ENCODE results near the gene SIGLEC8. TPM values are rescaled to one million over a fixed set of nuclear protein-coding genes. Genes with fewer than 3 reads are reported as not detected.

SIGLEC8 gene
- total RNA-seq, 4 donors from 2014 or later: 0.21 to 0.34 TPM; not detected in 2

- H3K27me3 ChIP-seq: no peaks in the 10 kb centered on the region
- no peak overlapping the region for H3K27ac ChIP-seq
- no peaks in the 10 kb centered on the region for H3K4me1 ChIP-seq
- no peak overlapping the region for H3K4me3 ChIP-seq
- intact Hi-C loops (cut with DNase I; ENCODE audit: low total_unique reads): loop anchor here (10.0 kb wide), 1 partner anchor 184 kb away; no protein-coding TSS in a partner anchor
- no peaks in the 10 kb centered on the region for H3K36me3 ChIP-seq
- DNase-seq: no peak
- H3K9me3 ChIP-seq: no peaks in the 10 kb centered on the region
- no peak for TF ChIP-seq POLR2A (IDR thresholded peaks at IDR 0.05)
- TF ChIP-seq CTCF (IDR thresholded peaks at IDR 0.05): no peak
These were observed 12.7 kb upstream of the SIGLEC8 start for GRCh38 chr19:51470966-51471365.

- intact Hi-C loops (cut with DNase I; ENCODE audit: low total_unique reads): loop anchor here (10.0 kb wide), 1 partner anchor 185 kb away; no protein-coding TSS in a partner anchor
- Histone ChIP-seq H3K4me3 (no peak overlapping the region), H3K4me1 (no peaks in the 10 kb centered on the region), H3K27me3 (no peaks in the 10 kb centered on the region), H3K36me3 (no peaks in the 10 kb centered on the region), H3K9me3 (no peaks in the 10 kb centered on the region), H3K27ac (no peak overlapping the region)
- DNase-seq: no peak
- TF ChIP-seq POLR2A (IDR thresholded peaks at IDR 0.05) (no peak), CTCF (IDR thresholded peaks at IDR 0.05) (no peak)
These were observed 11.4 kb upstream of the SIGLEC8 start for GRCh38 chr19:51469629-51470028.

GRCh38 chr19:51469162-51469561 is 10.9 kb upstream of the SIGLEC8 start:
- intact Hi-C loops (cut with DNase I; ENCODE audit: low total_unique reads): no loop called here
- no peak for DNase-seq
- H3K4me3 ChIP-seq: no peak overlapping the region
- H3K27me3 ChIP-seq: no peaks in the 10 kb centered on the region
- no peaks in the 10 kb centered on the region for H3K9me3 ChIP-seq
- no peak for TF ChIP-seq CTCF (IDR thresholded peaks at IDR 0.05)
- no peak for TF ChIP-seq POLR2A (IDR thresholded peaks at IDR 0.05)
- H3K4me1 ChIP-seq: no peaks in the 10 kb centered on the region
- H3K36me3 ChIP-seq: no peaks in the 10 kb centered on the region
- no peak overlapping the region for H3K27ac ChIP-seq

GRCh38 chr19:51468545-51468920 is 10.3 kb upstream of the SIGLEC8 start:
- no peak overlapping the region for H3K4me3 ChIP-seq
- no peaks in the 10 kb centered on the region for H3K36me3 ChIP-seq
- H3K27ac ChIP-seq: no peak overlapping the region
- no peaks in the 10 kb centered on the region for H3K9me3 ChIP-seq
- intact Hi-C loops (cut with DNase I; ENCODE audit: low total_unique reads): no loop called here
- no peaks in the 10 kb centered on the region for H3K27me3 ChIP-seq
- TF ChIP-seq CTCF (IDR thresholded peaks at IDR 0.05) (no peak), POLR2A (IDR thresholded peaks at IDR 0.05) (no peak)
- no peak for DNase-seq
- H3K4me1 ChIP-seq: no peaks in the 10 kb centered on the region

GRCh38 chr19:51467864-51468544 is 9.8 kb upstream of the SIGLEC8 start:
- TF ChIP-seq POLR2A (IDR thresholded peaks at IDR 0.05) (no peak), CTCF (IDR thresholded peaks at IDR 0.05) (no peak)
- H3K4me3 ChIP-seq: no peak overlapping the region
- no peaks in the 10 kb centered on the region for H3K4me1 ChIP-seq
- H3K27ac ChIP-seq: no peak overlapping the region
- H3K36me3 ChIP-seq: no peaks in the 10 kb centered on the region
- H3K27me3 ChIP-seq: no peaks in the 10 kb centered on the region
- H3K9me3 ChIP-seq: no peaks in the 10 kb centered on the region
- no peak for DNase-seq
- intact Hi-C loops (cut with DNase I; ENCODE audit: low total_unique reads): no loop called here

Measured in uterus (tissue), 4 donors.